ENCODE measurements around the gene SCYGR3.

The SCYGR3 gene, protein sequence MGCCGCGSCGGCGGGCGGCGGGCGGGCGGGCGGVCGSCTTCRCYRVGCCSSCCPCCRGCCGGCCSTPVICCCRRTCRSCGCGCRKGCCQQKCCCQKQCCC

DNA sequence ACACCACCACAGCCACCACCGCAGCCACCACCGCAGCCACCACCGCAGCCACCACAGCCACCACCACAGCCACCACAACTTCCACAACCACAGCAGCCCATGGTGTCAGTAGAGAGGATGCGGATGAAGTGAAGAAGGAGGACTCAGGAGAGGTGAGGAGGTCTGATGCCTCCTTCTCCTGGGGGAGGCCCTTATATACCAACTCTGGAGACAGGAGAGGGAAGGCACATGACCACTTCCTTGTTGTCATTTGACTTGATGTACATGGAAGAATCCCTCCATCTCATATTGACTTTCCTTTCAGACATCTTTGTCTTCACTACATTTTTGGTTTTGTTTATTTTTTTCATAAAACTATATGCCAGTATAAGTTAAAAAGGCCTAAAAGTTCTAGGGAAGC is at the start of gene SCYGR3:
Gene SCYGR3 (minus strand): TSS at position 101 of the 400 bp plus-strand sequence. CDS start 0 bp downstream, at position 101.
- DNase-seq, result no peak

DNA sequence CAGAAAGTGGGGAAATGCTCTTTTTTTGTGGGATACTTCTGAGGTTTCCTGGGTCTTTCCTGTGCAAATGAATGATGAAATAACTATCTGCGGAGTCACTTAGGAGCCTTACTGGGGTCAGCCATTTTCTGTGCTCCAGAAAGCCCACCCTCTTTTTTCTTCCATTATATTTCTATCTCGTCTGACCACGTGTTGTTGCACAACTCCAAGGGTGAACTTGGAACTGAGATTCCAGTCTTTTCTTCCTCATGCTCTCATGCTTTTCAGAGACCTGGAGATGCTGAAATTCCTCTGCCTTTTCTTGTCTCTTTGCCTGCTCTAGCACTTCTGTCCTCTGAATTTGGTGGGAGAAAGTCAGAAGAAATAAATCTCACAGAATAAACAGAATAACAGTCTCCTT is 47.2 kb upstream of the SCYGR3 start:
- no peak for DNase-seq

DNA sequence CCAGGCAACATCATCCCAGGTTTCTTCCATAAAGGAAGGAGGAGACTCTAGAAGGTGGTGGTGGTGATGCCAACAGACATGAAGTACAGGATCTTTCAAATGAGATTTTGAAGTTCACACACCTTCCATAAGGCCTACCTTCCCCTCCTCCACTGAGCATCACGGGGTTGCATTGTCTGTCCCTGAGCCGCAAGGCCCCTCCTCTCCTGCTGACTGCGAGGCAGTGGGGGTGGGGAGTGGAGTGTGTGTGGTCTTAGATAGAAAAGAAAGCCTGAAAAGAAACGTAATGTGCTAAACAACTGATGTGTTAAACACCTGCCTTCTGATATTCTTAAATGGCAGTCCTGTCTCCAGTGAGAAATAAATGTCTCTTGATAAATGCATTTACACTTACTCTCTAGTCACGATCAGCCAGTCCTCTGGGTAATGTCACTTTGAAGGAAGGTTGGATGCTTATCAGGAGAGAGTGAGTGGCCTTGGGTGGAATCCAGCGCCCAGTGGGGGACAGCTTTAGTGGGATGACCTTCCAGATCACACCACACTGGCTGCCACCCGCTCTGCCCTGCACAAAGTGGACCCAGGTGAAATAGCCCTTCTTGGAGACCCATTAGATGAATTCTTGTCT is 46.5 kb upstream of the SCYGR3 start:
- no peak for DNase-seq

DNA sequence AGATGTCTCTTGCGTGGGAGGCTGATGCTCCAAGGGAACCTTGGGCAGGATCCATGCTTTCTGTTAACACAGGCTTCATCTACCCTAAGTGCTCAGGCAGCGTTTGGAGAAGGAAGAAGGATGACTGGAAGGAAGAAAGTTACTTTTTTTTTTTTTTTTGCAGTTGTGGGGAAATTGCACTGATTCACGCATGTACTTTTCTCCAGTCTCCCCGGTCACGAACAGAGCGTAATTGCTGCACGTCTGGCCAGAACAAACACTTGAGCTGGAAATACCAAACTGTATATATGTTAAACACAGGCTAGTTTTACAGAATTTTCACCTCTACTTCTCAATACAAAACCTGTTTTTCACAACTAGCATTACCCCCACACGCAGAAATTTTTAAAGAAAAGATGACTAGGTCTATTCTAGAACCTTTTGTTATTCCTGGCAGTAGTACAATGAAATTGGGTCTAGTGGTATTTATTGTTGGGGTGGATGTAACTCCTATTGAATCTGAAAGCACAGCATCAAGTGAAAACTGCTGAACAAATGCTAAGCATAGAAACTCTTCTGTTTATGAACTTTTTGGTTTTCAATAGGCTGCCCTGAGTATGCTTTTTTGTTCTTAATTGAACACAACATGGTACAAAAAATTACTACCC is 42.7 kb upstream of the SCYGR3 start:
- DNase-seq, result no peak

DNA sequence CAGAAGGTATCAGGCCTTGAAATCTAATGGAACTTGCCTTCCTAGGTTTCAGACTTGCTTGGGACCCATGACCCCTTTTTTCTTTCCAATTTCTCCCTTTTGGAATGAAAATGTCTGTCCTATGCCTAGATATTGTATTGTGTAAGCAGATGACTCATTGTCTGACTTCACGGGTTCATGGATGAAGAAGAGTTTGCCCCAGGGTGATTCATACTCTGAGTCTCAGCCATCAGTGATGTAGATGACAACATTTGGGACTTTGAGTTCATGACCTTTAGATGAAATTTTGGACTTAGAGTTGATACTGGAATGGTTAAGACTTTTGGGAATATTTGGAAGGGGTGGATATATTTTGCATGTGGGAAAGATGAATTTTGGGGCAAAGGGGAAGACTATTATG is 40.8 kb upstream of the SCYGR3 start:
- no peak for DNase-seq

DNA sequence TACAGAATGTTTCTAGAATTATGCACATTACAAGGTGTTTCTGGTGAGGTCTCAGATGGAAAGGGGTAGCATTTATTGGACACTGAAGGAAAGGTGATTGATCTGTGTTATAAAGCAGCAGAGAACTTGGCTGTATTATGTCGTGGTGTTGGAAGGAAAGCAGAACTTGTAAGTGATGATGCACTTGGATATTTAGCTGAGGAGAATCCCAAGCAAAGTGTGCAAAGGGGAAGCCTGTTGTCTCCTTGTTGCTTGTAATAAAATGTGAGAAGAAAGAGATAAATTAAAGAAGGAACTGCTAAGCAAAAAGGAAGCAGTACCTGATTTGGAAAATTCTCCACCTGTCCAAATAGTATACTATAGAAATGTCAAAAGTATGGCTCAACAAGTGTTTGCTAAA is 39.8 kb upstream of the SCYGR3 start:
- DNase-seq, result no peak

DNA sequence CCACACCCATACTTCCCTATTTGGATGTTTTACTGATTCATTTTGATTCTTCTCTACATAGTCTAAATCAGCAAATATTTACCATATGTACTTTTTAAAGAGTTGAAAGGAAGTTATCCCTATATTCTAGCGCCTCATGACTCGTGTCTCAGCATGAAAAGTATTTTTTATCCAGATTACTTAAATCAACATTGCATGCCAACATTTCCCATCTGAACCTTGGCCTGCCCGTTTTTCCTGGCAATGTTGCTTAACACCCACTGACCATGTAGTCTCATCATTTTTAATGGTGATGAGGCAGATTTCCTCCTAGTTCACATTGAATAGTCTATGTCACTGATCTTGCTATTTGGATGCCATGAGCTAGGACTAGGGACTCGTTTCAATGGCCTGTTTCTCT is 38.8 kb upstream of the SCYGR3 start:
- no peak for DNase-seq

DNA sequence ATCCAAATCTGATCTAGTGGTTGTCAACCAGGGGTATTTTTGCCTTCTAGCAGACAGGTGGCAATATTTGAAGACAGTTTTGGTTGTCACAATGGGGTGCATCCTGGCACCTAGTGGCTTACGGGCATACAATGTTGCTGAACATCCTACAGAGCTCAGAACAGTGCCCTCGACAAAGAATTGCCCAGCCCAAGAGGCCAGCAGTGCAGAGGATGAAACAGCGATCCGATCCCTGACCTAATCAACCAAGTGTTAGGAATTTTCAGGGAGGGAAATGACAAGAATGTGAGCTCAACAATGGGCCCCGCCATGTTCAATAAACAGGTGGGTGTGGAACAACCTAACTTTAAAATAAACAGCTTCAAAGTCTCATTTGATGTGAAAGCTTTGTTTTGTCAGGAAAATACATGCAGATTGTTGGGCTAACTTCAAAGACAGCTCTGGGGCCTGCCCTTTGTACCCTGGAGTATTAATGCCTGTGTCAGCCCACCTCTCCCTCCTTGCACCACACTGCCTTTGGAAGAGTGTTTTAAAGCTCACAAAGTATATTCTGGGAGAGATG is 29.4 kb upstream of the SCYGR3 start:
- no peak for DNase-seq

DNA sequence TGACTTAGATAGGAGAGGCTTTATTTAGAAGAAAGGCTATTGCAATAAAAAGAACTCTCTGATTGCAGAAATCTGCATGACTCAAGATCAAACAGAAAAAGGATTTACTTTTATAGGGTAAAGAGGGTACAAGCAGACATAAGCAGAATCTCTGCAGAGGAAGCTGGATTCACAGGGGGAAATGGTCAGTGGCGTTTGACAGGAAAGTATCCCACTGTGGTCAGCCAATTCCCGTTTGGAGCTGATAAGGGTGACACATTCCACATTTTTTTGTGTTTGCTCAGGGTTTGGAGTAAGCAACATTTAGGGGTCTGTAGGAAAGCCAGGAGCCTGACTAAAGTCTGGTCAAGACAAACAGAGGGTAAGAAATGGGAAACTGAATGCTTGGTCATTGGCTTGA is 28.0 kb upstream of the SCYGR3 start:
- no peak for DNase-seq

DNA sequence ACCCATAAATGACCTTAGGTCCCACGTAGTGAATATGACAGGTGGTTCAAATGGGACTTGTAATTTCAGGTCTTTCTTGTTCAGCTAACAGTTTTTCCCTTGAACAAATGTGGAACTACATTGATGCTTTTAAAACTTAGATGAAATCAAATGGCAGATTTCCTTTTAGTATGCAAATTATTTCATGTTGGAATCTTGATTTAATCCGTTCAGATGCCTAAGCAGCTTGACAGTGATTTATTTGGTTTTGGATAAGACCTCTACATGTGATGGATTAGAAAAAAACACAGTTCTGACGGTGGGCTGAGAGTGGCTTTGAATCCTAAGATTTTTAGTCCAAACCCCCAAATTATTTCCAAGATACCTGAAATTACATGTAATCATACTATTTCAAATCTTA is 19.6 kb upstream of the SCYGR3 start:
- DNase-seq, result no peak

DNA sequence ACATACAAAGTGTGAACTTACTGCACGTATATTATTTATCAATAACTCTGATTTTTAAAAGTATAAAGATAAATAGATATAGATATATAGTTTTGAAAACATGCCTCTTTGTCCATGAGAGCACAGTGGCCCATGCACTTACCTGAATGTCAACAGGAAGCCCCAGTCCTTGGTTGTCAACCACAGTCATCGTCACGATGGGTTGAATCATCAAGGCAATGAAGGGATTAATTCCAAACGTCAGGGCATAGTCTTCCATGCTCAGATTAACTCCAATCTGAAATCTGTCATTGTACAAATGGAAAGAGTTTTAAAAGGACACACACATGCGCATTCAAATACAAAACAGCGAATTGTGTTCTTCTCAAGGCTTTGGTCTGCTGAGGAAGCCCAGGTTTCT is 18.2 kb upstream of the SCYGR3 start:
- no peak for DNase-seq

DNA sequence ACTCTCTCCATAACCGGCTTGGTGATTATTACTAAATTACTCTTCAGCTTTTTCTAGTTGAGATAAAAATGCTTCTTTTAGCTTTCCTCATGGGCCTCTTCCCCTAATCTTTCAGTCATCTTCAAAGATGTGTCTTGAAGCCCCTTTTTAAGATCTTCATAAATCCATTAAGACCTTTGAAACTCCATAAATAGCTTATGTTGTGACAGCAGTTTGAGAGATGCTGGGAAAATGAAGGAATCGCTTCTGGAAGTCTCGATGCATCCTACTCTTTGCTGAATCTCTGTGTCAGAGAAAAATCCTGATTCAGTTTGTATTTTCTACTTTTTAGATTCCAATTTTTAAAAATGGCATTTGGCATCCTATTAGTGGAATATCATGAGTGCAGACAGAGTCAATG is 15.7 kb upstream of the SCYGR3 start:
- DNase-seq, result no peak

DNA sequence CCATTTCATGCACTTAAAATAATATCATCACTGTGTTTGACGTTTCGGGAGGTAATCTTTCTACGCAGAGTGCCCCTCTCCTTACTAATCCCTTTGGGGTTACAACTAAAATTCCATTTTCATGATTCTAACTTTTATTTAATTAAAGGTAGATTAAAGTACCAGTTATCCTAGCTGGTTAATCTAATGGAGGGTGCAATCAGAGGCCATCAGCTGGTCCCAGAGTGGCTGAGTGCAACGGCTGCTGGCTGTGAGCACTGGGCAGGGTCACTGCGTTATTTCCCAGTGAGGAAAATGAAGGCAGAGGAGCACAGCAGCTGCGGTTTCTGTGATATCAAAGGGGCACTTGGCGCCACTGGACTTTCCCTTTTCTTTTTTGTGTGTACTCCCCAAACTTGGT is 14.8 kb upstream of the SCYGR3 start:
- no peak for DNase-seq

DNA sequence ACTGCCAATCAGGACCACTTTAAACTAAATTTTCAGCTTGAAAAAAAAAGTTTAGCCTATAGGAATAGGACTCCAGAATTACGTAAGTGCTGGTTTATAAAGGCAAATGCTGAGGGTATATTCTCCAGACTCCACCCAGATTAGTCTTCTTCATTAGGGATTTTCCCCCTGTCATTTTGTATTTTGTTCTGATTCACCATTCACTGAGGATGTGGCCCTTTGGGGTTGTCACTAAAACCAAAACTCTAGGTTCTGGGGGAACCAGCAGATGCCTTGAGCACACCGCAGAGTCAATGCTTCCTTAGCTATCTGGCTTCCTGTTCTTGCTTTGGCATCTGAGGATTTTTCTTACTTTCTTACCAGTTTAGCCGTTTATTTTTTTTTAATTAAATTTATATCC is 13.1 kb upstream of the SCYGR3 start:
- DNase-seq, result no peak

DNA sequence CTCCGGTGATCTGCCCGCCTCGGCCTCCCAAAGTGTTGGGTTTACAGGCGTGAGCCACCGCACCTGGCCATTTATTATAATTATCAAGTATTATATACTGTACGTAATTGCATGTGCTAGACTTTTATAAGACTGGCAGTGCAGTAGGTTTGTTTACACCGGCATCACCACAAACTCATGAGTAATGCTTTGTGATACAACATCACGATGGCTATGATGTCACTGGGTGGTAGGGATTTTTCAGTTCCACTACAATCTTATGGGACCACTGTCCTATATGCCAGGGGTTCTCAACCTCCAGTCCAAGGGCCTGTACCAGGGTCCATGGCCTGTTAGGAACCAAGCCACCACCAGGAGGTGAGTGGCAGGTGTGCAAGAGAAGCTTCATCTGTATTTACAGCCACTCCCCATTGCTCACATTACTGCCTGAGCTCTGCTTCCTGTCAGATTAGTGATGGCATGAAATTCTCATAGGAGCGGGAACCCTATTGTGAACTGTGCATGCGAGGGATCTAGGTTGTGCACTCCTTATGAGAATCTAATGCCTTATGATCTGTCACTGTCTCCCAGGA is 12.0 kb upstream of the SCYGR3 start:
- no peak for DNase-seq

DNA sequence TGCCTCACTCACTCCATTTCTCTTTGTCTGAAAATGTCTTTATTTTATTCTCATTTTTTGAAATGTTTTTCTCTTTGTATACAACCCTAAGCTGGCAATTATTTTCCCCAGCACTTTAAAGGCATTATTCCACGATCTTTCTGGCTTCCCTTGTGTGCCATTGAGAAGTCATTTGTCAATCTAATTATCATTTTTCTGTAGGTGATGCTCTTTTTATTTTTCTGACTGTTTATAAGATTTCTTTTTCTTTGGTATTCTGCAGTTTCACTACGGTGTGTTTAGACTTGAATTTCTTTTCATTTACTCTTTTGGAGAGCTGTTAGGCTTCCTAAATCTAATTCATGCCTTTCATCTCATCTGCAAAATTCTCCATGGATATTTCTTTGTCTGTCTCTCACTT is 10.8 kb upstream of the SCYGR3 start:
- DNase-seq, result no peak

DNA sequence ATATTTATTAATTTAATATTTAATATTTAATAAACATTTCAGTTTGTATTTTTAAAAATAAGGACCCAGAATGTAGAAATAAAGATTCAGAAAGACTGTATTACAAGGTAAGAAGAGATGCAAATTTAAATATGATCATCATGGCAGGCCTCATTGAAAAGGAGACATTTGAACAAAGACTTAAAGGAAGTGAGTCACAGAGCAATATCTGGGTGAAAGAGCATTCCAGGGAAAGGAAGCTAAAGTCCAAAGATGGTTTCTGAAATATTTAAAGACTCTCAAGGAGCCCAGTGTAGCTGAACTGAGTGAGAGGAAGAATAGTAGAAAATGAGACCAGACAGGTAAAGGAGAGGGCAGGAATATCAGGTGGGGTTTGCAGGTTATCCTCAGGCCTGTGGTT is 8.6 kb upstream of the SCYGR3 start:
- no peak for DNase-seq

DNA sequence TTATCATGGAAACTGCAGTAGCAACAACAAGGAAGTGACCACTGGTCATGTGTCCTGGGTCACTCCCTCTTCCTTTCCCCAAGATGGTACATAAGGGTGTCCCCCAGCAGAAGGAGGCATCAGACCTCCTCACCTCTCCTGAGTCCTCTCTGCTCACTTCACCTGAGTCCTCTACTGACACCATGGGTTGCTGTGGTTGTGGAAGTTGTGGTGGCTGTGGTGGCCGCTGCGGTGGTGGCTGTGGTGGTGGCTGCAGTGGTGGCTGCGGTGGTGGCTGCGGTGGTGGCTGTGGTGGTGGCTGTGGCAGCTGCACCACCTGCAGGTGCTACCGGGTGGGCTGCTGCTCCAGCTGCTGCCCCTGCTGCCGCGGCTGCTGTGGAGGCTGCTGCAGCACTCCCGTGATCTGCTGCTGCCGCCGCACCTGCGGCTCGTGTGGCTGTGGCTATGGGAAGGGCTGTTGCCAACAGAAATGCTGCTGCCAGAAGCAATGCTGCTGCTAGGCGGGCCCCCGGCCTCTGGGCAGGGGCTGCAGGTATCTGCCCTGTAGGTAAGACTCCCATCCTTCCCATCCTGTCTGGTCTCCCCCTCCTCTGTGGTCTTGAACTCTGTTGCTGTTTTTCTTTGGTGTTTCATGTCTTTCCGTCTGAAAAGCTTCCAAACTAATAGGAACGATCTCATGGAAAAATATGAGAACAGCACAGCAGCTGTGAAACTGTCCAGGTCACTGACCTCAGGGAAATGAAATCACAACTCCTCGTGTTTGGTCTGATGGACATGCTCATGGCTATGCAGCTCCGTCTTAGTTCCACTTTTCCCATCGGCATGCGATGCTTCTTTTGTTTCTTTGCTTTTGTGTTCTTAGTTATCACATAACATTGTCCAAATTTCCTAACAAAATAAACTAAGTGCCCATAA is 2.9 kb upstream of the SCYGR3 start, which contains the start of gene SCYGR4:
Gene SCYGR4 (plus strand): TSS at position 183 of the 915 bp plus-strand sequence. CDS start 0 bp downstream, at position 183.
- DNase-seq, result no peak

DNA sequence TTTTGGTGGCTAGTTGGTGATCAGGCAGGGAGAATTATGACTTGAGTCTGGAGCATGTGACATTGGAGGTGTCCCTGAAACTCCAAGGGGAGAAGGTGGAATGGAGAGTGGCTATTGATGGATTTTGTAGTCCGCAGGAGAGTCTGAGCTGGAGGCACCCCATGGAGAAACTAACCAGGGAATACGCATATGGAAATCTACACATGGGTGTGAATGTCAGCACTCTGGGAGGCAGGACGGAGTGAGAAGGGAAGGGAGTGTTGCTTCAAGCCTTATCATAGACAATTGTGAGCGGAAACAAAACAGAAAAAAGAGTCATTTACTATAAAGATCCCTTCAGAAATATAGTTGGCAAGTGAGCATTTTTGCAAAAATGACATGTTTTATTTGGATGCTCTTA is 2.0 kb upstream of the SCYGR3 start:
- DNase-seq, result no peak

DNA sequence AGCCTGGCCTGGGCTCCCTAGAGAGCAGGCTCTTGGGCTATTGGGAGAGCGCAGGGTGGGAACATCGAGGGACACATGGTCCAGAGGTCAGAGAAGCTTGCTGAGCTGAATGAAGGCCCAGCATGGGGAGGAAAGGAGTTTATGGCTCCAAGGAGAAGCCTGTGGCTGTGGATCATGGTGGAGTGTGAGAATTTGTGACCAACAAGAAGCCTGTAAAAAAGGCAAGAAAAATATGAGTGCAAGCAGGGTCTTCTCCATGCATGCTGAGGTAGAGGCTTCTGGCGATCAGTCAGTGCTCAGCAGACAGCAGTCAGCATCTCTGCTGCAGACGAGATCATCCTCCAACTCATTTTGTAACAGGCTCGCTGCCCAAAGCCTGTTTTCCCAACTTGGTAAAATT is 1.3 kb upstream of the SCYGR3 start:
- no peak for DNase-seq

DNA sequence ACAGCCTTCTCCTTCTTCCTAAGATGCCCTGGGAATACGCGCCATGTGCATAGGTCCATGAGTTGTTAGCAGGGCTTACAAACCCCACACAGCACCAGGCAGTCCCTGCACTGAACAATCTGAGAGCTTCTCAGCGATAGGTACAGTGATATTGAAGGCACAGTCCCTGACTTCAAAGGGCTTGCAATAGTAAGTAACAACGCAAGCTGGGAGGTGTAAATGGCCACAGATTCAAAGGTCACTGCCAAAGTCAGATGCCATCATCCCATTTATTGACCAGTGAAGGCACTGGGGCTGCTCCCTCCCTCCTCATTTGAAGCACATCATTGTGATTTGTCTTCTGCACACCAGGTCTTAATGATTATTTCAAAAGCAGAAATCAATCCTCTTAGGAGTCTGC is 541 bp upstream of the SCYGR3 start:
- DNase-seq, result no peak

DNA sequence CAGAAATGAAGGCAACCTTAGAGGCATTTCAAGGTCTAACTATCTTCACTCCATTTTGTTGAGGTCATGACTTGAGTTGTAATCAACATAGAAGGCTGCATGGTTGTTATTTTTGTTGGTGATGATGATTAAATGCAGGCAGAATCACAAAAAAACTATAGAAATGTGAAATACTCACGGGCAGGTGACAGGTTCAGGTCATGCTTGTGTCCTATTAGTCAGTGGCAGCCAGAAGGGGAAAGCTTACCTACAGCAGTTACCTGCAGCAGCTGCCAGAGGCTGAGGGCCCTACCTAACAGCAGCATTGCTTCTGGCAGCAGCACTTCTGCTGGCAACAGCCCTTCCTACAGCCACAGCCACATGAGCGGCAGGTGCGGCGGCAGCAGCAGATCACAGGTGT is 394 bp downstream of the SCYGR3 start:
- DNase-seq, result no peak

DNA sequence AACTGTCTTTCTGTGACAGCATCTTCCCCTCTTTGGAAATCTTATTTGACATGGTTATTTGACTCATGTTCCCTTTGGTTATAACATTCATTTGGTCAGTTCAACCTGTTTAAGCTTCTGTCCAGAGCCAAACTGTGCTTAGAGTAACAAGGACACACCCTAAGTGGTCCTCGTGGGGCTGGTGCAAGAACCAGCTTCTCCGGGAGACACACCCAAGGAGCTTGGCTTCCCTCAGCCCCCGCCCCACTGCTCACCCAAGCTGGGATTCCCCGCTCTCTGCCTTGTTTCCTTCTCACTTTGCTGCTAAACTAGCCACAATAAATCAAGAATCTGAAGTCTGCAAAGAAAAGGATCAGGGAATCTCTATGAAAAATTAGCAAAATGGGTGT is 1.4 kb downstream of the SCYGR3 start:
- DNase-seq, result no peak
